Endothelial cell of umbilical vein (primary cell): Measurements from ENCODE around the gene LCN12.

Experiments used
- MYC ChIP-seq: IDR thresholded peaks from one replicate; pipeline ENCODE4 v1.6.1; 2011; ENCODE audit warnings: mild to moderate bottlenecking, low read depth, low read length
- TF ChIP-seq, protein P1 (sequence below), 2 donors: IDR thresholded peaks; 1 replicate in 1 of 2; 2 replicates in 1 of 2; pipeline ENCODE4 v1.5.1; 2011; ENCODE audit warnings: low read length in 2 of 2, mild to moderate bottlenecking in 2 of 2, moderate library complexity in 2 of 2, control low read depth in 1 of 2, inconsistent platforms in 1 of 2, low read depth in 1 of 2; ENCODE audit not compliant: insufficient read depth in 1 of 2; ENCODE audit errors: extremely low read depth in 1 of 2

- TF ChIP-seq, protein P1, sequence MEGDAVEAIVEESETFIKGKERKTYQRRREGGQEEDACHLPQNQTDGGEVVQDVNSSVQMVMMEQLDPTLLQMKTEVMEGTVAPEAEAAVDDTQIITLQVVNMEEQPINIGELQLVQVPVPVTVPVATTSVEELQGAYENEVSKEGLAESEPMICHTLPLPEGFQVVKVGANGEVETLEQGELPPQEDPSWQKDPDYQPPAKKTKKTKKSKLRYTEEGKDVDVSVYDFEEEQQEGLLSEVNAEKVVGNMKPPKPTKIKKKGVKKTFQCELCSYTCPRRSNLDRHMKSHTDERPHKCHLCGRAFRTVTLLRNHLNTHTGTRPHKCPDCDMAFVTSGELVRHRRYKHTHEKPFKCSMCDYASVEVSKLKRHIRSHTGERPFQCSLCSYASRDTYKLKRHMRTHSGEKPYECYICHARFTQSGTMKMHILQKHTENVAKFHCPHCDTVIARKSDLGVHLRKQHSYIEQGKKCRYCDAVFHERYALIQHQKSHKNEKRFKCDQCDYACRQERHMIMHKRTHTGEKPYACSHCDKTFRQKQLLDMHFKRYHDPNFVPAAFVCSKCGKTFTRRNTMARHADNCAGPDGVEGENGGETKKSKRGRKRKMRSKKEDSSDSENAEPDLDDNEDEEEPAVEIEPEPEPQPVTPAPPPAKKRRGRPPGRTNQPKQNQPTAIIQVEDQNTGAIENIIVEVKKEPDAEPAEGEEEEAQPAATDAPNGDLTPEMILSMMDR (IDR thresholded peaks at IDR 0.05; ENCODE audit: extremely low read depth in 1 of 2, insufficient read depth in 1 of 2, low read depth in 1 of 2, low read length in 2 of 2), result no peak
- TF ChIP-seq MYC, result no peak
Measured at GRCh38 chr9:136994180-136994887, 42.3 kb downstream of the LCN12 start.
